ENCODE data around the gene CFLAR.

DNA sequence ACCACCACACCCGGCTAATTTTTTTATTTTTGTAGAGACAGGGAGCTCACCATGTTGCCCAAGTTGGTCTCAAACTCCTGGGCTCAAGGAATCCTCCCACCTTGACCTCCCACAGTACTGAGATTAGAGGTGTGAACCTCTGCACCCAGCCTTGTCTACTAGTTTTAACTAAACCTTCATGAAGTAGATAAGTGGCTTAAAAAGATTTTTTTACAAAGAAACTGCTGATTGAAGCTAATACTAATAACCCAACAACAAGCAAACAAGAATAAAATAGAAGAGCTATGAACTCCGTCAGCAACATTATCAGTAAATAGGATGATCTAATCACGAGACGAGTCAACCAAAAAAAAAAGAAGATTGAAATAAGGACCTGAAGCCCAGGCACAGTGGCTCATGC lies 25.4 kb upstream of the CFLAR start:
- TF ChIP-seq, protein P1, sequence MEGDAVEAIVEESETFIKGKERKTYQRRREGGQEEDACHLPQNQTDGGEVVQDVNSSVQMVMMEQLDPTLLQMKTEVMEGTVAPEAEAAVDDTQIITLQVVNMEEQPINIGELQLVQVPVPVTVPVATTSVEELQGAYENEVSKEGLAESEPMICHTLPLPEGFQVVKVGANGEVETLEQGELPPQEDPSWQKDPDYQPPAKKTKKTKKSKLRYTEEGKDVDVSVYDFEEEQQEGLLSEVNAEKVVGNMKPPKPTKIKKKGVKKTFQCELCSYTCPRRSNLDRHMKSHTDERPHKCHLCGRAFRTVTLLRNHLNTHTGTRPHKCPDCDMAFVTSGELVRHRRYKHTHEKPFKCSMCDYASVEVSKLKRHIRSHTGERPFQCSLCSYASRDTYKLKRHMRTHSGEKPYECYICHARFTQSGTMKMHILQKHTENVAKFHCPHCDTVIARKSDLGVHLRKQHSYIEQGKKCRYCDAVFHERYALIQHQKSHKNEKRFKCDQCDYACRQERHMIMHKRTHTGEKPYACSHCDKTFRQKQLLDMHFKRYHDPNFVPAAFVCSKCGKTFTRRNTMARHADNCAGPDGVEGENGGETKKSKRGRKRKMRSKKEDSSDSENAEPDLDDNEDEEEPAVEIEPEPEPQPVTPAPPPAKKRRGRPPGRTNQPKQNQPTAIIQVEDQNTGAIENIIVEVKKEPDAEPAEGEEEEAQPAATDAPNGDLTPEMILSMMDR (IDR thresholded peaks at IDR 0.05; ENCODE audit: low read depth, low read length, missing input control) = no peak
- TF ChIP-seq, protein P2, sequence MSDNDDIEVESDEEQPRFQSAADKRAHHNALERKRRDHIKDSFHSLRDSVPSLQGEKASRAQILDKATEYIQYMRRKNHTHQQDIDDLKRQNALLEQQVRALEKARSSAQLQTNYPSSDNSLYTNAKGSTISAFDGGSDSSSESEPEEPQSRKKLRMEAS (IDR thresholded peaks at IDR 0.05) = no peak
- no peak for TF ChIP-seq RAD21 (IDR thresholded peaks at IDR 0.05)
